Renal pelvis (tissue), 4 donors: Measurements from ENCODE around the gene ARHGAP35. TPM values are rescaled to one million over a fixed set of nuclear protein-coding genes. Genes with fewer than 3 reads are reported as not detected.
A peak's percentile ranks its signal among the peaks of the same experiment; 100 is the strongest.

Experiments
- DNase-seq: peaks from one replicate; pipeline ENCODE4 v3.0.0-alpha.2; 2013
- polyA plus RNA-seq, 3 donors: library from polyadenylated mRNA; unstranded; fragments of 120-200 nt; gene quantifications; one replicate each; pipeline ENCODE4 v1.2.1, GENCODE V29; 2013; ENCODE audit not compliant: insufficient read length in 3 of 3

ARHGAP35 gene
- polyA plus RNA-seq, 3 donors, result 49.7 to 56.1 (median 52.2) TPM

GRCh38 chr19:46896076-46896794, 35.4 kb downstream of the ARHGAP35 start:
- no peak for DNase-seq

DNA sequence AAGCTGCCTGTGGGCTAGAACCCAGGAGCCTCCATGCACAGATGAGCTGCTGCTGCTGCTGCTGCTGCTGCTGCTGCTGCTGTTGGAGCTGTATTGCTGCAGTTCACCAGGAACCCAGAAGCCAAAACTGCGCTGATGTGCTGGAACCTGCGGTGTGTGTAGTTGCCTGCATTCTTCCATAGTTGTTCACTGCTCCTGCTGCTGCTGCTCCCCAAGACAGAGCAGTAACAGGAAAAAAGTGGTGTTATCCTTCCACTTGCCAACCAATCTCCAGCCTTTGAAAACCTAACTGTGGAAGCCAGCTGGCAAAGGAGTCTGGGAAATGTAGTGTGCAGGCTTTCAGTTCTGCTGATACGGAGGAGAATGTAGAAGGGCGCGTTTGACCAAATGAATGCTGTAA, 37.9 kb downstream of the ARHGAP35 start:
- no peak for DNase-seq

DNA sequence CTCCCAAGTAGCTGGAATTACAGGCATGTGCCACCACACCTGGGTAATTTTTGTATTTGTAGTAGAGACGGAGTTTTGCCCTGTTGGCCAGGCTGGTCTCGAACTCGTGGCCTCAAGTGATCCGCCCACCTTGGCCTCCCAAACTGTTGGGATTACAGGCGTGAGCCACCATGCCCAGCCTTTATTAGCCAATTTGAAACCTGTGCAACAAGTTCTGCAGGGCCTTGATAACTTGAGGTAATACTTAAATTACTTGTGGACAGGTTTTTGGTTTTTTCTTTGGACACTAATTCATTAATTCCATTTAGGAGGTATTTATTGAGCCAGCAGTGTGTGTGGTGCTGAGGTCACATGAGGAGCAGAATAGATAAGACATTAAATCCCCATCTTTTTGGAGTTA, 39.5 kb downstream of the ARHGAP35 start:
- DNase-seq, result no peak

GRCh38 chr19:46901701-46902401, 41.1 kb downstream of the ARHGAP35 start:
- no peak for DNase-seq

GRCh38 chr19:46902402-46902766, 41.6 kb downstream of the ARHGAP35 start:
- DNase-seq, result peak; percentile 48

GRCh38 chr19:46903458-46903857, 42.7 kb downstream of the ARHGAP35 start:
- DNase-seq, result no peak

DNA sequence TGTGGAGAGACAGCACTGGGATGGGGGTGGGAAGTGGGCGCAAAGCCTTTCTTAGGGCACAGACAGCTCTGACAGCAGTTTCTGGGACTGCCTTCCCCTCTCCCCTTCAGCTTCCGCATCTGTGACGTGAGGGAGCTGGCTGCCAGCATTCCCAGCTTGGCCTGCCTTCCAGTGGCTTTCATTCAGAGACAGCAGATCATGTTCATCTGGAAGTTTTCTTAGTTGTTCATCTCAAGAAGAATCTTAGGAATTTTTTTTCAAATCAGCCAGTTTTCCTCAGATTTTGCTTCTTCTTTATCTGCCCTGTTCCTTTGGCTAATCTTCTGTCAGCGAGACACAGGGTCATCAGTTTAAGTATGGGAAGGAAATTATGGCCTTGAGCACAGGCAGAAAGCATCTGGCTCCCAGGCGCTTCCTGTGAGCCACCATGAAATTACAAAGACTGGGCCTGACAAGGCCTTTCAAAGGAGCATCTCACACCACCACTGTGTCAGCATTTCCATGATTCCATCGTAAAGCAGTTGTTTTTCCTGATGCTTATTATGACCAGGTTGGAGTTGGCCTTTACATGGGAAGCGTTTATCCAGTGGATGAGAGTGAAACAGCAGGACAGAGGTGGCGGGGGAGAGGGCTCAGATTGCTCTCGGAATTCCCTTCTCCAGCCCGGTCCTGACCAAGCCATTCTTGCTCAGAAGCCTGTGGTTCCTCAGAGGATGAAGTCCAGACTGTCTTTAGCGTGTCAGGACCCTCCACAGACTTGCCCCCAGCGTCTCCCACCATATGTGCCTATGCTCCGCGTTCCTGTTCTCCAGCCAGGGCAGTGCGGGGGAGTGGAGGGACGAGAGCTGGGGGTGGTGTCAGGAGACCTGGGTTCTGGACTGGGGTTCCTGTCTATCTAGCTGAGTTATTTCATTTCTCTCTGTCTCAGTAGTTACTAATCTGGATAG, 43.6 kb downstream of the ARHGAP35 start:
- peak; percentile 33 for DNase-seq

DNA sequence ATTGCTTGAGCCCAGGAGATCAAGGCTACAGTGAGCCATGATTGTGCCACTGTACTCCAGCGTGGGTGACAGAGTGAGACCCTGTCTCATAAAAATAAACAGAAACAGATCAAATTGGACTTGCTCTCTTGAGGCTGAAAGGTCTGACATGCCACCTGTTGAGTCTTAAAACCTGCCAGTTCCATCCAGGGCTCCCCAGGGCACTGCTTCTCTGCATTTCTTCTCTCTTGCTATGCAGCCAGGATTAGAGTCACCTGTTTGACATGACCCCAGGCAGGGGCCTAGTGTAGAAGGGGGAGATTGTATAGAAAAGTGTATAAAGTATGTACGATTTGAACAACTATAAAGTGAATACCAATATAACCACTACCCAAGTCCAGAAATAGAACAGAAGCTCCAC, 45.4 kb downstream of the ARHGAP35 start:
- DNase-seq, result no peak

GRCh38 chr19:46907880-46908279, 47.1 kb downstream of the ARHGAP35 start:
- no peak for DNase-seq

DNA sequence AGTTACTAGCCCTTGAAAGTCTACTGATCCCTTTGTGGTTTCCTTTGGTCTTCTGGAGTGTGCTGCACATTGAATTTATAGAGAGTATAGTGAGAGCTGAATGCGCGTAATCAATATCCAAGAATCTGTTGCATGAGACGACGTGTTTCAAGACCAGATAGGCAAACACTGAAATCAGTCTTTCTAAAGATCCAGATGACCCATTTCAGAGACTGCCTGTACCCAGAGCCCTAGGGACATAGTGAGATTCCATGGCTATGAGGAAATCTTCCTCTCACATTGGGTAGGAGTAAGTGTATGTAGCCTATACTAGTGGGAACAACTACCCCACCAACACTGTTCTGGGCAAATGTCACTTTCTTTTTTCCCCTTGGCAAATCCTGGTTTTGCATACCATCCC, 48.6 kb downstream of the ARHGAP35 start:
- no peak for DNase-seq

Other genes starting within 250 kb of the ARHGAP35 start
- gene PTGIR, start 235.9 kb upstream of the ARHGAP35 start, polyA plus RNA-seq, result 1 to 10 TPM; 2.5 to 3.1 (median 2.6) TPM
- 1 to 10 TPM; 4.4 to 7.3 (median 6.0) TPM for gene GNG8, start 224.8 kb upstream of the ARHGAP35 start, polyA plus RNA-seq
- 10 to 100 TPM; 21.3 to 28.5 (median 23.0) TPM for gene DACT3, start 199.8 kb upstream of the ARHGAP35 start, polyA plus RNA-seq
- gene PRKD2, start 143.9 kb upstream of the ARHGAP35 start, polyA plus RNA-seq, result 10 to 100 TPM; 41.3 to 49.1 (median 42.7) TPM
- gene FKRP, start 114.9 kb upstream of the ARHGAP35 start, polyA plus RNA-seq, result 10 to 100 TPM; 21.2 to 29.7 (median 26.4) TPM
- 100 to 1,000 TPM in 1 of 3 donors, 10 to 100 TPM in 2; 92.2 to 105 (median 92.8) TPM for gene STRN4, start 114.5 kb upstream of the ARHGAP35 start, polyA plus RNA-seq
- gene SLC1A5, start 72.4 kb upstream of the ARHGAP35 start, polyA plus RNA-seq, result 10 to 100 TPM; 45.9 to 54.0 (median 50.2) TPM
- 100 to 1,000 TPM in 1 of 3 donors, 10 to 100 TPM in 2; 92.3 to 114 (median 96.9) TPM for gene AP2S1, start 10.2 kb upstream of the ARHGAP35 start, polyA plus RNA-seq
- 1 to 10 TPM; 2.3 to 3.3 (median 2.6) TPM for gene NPAS1, start 158.8 kb downstream of the ARHGAP35 start, polyA plus RNA-seq
- gene TMEM160, start 187.6 kb downstream of the ARHGAP35 start, polyA plus RNA-seq, result 10 to 100 TPM; 12.4 to 21.1 (median 15.6) TPM